SIG-M5 (cell line): ENCODE measurements around the gene TBC1D14.
"Not testable (repeated sequence)": the region's sequence is repeated elsewhere in the genome, so short reads cannot be mapped to it uniquely, and the experiment has no call there.

Source experiments
- DNase-seq: peaks from one replicate; lab custom pipeline; 2025; lab: John Stamatoyannopoulos, UW

The TBC1D14 gene

DNA sequence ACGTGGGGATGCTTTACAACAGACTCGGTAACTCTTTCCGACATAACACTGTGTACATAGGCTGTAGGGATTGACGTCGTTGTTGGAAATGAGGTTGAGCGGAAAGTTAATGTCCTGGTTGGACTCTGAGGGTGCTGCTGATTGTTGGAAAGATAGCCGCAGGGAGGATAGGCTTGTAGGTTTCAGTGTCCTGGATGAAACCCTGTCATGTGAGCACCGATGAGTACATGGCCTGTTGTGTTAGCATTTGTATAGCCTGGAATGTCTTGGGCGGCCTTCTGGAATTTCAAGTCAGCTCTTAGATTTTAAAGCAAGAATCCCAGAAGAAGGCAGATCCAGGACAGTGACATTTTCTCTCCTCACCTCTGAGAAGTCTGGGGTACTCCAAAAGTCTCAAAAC is 63.3 kb downstream of the TBC1D14 start:
- DNase-seq, result no peak

DNA sequence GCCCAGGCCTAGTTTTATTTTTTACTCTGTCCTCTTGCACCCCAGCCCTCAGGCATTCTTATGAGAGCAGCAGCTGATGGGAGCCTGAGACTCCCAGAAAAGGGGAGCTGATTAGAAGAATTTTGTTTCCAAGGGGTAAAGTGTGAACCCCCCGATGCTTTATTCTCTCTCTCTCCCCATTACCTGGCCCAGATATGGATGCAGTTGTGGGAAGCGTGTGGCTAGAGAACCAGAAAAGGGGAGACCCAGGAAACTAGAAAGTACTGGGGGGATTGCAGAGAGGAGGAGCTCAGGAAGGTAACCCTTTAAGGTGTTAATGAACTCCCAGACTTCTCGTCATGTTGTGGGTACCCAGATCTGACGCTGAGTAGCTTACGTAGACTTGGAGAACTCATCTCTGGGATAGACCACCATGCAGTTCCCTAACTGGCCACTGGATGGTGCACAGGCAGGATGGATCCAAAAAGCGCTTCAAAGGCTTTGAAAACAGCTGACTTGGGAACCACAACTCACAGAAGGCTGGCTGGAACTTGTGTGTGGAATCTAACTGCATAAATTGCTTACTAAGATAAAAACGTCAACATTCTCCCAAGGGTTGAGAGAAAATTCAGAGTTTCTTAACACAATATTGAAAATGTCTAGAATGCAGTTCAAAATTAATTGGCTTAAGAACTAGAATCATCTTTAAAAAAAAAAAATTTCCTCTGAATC is 64.7 kb downstream of the TBC1D14 start:
- no peak for DNase-seq

DNA sequence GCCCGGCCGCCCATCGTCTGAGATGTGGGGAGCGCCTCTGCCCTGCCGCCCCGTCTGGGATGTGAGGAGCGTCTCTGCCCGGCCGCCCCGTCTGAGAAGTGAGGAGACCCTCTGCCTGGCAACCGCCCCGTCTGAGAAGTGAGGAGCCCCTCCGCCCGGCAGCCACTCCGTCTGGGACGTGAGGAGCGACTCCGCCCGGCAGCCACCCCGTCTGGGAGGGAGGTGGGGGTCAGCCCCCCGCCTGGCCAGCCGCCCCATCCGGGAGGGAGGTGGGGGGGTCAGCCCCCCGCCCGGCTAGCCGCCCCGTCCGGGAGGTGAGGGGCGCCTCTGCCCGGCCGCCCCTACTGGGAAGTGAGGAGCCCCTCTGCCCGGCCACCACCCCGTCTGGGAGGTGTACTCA is 68.2 kb downstream of the TBC1D14 start:
- DNase-seq, result not testable (repeated sequence)

DNA sequence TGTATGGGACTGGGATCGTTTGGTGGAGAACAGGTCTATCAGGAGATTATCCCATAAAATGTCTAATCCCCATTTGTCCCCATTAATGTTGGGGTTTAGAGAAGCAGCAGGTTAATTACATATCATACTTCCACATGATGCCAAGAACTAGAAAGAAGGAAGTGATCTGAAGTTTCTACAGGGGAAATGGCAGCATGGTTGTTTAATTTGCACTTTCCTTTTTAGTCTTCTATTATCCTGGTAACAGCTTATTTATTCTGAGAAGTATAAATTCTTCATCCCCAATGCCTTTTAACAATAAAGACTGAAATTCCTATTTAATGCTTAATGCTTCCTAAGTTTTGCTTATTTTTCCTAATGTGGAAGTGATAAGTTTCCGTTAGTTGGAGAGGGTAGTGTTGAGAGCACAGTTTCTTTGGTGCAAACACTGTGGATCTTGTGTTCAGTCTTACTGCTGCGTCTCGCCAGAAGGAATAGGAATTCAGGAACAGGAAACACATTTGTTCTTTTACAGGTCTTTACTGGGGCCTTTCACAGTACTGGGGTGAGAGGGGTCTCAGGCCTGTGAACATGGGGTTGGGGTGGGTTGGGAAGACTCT is 74.0 kb downstream of the TBC1D14 start:
- DNase-seq, result no peak

DNA sequence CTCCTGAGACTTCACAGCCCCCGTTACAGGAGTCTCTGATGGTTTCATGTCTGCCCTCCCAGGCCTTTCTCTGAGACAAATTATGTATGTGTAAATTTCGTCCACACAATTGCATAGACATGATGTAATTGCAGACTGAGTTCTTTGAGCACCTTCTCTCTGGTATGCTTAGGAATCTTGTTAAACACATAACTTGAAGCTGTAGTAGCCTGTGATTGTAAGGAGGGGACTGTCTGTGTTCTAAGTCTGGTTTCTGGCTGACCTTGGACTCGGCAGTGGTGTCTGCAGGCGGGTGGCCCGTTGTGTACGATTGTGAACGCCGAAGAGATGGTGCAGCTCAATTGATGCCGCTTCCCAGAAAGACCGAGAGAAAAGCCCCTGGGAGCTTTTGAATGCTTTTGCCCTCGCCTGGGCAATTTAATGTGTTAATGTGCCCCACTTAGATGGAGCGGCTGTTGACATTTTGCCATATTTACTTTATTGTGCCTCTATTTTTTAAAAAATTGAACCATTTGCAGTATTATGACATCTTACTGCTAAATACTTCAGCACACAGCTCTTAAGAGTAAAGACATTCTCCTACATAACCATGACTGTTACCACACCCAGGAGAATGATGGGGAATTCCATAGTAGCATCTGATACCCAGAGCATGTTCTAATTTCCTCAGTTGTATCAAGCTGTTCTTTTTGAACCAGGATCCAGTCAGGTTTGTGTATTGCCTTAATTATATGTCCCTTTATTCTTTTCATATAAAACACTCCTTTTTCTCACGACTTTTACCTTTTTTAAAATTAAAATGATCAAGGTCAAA is 75.2 kb downstream of the TBC1D14 start:
- no peak for DNase-seq

DNA sequence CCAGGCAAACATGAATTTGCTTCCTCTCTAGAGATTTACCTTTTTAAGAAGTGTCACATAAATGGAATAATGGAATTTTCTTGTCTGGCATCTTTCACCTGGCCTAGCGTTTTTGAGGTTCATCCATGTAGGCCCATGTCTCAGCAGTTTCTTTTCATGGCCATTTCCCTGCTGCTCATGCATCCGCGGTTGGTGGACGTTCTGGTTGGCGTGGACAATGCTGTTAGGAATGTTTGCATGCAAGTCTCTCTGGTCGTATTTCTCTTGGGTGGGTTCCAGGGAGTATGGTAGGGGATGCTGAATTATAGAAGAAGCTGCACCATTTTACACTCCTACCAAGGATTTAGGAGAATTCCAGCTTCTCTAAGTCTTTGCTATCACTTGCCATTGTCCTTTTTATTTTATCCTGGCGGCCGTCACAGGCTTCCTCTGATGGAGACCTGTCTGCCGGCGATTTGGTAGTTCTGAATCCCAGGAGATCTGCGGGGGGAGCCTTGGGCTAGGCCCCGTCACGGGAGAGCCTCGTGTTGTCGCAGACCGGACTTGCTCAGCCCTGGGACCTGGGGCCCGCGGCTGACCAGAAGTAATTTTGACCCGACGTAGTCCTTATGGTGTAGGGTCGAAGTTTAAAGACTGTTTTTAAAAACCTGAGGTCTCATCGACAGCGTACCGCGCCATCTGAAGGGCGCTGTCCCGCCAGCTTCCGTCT is 76.6 kb downstream of the TBC1D14 start:
- no peak for DNase-seq

DNA sequence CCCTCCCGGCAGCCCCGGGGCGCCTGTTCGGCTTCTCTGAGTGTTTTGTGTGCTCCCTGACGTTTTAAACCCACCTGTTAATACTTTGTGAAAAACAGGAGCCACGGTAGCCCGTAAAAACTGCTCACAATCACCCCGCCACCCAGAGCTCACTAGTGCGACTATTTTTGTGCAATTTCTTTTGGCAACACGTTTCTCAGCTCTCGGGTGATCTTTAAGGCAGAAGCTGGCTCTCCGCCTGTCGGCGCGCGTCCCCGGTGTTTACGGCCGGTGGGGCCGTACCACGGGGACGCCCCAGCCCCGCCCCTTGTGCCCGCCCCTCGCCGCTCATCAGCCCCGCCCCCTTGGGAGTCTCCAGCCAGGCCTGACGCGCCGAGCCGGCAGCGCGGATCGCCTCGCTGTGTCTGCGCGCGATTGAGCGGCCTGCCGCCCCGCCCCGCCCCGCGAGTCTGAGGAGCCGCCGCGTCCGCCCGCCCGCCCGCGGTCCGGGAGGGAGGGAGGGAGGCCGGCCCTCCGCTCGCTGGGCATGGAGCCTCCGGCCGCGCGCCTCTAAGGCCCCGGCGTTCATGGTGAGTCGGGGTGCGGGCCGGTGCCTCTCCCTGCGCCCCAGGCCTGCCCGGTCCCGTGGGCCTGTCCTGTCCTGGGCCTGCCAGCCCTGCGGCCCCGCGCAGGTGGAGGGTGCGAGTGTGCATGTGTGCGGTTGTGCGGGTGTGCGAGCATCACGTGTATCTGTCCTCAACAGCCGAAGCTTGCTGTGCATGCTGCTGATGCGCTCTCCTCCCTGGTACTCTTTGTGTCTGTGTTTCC is 77.4 kb downstream of the TBC1D14 start:
- DNase-seq, result peak; percentile 30

DNA sequence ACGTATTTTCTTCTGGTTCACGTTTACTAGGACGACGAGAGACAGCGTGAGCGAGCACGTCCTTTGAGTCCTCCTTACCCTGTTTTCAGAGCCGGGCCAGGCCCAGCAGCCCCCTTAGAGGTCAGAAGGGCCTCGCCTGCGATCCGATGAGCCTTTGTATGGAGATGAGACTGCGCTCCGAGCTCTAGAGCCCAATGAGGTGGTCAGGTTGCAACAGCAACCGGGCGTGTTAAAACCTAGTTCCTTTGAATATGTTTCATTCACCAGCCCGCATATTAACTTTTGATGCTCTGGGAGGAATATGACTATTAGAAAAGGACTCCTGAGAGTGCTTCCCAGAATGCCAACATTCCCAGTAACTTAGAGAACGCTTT is 77.9 kb downstream of the TBC1D14 start:
- DNase-seq, result no peak

DNA sequence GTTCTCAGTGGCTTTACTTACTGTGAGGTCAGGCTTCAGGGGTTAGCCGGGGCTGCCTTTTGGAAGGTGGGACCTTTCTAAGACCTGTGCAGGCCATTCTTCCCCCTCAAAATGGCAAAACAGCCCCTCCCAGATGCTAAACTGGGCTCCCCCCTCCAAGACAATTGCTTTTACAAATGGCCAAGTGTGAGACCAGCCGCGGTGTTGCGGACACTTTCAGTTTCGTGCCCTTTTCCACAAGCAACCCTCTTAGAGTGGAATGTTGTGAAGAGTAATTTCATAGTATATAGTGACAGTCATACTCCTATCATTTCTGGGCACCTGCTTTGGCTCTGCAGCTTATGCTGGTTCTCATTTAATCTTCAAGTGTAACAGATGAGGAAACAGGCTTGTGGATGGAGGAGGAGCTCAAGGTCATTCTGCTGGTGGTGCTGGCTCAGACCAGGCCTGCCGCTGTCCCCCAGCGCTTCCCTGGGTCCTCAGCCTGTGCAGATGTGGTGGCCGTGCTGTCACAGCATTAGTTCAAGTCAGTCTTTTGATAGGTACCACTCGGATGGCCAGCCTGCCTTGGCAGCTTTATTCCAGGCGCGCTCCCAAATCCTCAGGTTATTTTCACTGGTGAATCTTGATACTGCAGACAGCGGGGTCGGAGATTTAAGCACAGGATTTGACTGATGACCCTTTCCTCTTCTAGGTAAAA is 78.5 kb downstream of the TBC1D14 start:
- DNase-seq, result no peak

DNA sequence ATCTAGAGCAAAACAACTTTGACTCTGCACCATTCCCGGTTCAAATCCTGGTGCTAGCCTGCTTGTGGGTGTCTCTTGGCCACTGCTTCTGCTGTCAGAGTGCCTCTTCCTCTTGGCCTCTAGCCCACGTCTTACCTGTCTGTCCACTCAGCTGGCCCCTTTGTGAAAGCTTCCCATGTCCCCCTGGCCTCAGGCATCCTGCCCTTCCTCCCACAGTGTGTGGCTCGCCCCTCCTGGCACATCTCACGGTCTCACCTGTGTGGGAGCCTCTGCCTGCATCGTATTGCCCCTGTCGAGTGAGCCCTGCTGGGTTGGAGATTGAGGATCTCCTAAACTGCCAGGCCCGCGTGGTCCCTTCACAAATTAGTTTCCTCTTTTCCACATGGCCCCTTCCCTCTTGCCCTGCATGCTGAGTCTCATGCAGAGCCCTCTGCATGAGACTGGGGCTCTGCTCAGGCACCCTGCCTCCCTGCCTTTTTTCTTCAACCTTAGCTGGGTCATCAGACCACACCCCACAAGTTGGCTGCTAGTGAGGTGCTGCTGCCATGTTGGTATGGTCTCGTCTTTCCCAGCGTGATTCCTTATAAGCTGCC is 79.8 kb downstream of the TBC1D14 start:
- no peak for DNase-seq

DNA sequence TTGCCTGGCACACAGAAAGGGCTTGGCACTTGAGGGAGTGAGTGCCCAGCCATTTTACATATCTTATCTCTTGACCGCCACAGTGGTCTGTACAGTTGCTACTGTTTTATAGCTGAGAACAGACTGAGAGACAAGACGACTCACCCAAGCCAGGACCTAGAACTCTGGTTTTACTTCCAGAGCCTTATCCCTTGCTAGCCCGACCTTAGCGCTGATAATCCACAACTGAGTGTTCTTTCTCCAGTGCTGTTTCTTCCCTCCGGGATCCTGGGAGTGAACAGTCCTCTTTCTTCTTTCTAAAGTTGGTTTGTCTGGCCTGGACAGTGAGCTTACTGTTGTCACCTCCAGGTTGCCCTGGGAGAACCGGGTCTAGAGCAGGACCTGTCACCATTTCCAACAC is 81.0 kb downstream of the TBC1D14 start:
- DNase-seq, result no peak

DNA sequence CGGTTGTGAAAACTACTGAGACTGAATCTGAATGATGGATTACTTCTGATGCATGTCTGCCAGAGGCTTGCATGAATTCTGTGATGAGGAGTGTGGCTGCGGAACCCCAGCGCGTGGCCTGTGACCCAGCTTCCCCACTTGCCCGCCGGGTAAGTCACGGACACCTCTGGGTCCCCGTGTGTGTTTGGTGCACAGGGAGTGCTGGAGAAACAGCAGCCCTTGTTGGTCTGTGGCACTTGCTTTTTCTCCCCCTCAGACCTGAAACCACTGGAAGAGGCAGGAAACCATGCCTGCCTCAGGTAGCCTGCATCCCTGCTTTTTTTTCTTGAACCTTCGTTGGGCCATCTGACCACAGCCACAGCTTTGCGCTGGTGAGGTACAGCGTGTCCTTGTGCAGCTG is 81.6 kb downstream of the TBC1D14 start:
- no peak for DNase-seq

DNA sequence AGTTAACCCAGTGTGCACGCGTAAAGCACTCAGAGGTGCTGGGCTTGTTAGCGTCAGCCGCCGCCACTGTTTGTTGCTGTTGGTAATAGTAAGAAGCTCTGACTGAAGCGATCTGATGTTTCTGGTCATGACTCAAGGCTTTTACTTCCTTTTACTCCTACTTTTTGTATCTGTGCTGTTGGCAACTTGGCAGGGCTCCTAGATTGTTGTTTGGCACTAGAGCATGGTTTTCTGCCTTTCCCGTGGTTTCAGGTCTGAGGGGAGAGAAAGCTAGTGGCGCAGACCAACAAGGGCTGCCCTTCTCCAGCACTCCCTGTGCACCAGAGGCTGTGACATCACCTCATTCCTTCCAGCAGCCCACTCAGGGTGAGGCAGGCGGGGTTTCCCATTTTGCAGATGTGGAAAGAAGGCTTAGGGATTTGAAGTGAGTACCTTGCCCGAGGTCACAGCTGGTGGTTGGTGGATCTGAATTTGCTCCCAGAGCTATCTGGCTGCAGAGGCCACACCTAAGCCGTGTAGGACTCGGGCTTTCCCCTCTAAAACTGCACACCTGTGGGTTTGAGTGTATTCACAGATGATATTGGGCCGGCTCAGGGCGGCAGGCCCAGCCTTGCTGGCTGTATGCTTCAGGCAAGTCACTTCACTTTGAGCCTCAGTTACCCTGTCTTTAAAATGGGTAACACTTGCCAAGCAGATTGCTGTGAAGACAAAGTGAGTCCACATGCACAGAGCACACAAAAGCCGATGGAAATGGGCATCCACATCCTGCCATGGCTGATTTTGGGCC is 82.3 kb downstream of the TBC1D14 start:
- no peak for DNase-seq

DNA sequence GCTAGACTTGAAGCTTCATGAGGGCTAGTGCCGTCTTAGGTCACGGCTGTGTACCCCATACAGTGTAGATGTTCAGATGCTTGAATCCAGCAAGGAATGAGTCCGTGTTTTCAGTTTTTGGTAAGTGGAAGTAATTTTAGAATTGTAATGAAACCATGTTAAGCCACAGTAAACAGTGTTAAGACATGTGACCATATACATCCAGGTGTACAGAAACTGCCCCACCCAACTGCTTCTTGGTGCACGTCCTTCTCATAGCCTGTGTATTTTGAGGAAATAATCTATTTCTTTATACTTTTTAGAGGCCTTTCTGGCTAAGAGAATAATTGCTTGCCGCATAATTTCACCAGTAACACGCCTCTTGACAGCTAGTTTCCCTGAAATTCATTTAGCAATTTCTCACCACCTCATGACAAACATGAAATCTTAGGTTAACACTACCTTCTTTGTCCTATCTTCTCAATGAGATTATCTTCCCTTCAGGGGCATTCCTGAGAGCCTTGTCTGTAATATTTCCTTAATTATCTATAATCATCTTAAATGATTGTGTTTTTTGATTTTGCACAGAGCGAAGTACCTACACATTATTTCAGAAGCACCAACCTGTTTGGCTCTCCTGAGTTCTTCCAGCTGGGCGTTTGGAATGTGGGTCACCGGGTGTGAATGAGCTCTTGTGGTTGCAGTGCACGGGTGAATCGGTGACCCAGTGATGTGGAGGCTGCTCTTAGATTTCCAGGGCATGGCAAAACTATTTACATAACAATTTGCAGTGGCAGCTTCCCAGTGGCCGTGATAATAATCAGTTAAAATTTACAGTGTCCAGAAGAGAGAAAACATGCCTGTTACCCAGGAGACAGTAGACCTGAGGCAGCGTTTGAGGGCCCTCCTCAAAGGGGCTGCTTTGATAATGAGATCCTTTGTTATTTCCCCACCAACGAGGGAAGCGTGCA is 83.4 kb downstream of the TBC1D14 start:
- DNase-seq, result no peak

DNA sequence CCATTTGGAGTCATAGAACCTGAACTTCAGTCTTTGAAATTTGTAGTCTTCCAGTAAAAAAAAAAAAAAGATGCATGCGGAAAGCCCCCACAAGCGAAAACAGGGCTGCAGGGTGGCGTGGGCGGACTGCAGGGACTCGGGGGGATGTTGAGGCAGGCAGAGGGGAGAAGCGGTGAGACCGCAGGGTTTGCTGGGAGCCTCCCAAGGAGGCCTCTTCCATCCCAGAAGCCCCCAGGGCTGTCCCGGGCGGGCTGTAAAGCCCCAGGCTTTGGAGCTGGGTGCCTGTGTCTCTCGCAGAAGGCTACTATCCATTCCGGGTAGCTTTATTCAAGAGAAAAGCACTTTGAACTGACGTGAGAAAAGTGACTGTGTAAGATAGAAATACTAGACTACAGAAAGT is 86.9 kb downstream of the TBC1D14 start:
- no peak for DNase-seq

DNA sequence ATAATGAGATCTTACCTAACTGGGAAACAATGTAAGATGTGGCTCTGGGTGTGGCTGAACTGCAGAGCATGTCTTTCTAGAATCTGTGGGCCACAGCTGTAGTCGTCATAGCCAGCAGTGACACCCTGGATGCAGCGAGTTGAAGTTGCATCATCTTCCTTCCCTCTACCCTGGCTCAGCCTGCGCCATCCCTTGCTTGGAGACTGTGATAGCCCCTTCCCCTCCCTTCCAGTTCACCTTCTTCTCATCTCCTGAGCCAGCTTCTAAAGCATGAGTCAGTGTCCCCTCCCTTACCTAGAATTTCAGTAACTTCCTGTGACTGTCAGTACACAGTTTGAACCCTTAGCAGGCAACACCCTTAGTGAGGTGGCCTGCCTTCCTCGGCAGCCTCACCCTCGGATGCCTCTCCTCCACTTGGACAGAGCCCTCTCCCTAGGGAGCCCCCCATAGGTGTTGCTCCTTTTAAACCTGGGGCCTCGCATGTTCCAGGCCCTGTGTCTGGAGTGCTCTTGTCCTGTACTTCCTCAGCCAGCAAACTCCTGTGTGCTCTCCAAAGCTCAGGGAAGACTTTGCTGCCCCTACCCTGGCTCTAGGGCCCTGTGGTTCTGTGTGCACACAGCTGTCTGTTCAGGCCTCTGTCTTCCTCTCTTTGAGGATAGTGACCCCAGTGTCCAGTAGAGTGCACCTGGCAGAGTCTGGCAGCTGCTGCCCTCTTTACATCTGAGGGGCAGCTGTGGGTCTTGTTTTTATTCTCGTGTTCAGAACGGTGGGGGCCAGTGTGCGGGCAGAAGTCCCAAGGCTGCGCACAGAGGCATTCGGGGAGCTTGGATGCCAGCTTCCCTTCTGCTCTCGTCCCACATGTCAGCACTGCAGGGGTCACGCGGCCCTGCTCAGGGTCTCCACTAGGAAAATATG is 89.8 kb downstream of the TBC1D14 start:
- no peak for DNase-seq

DNA sequence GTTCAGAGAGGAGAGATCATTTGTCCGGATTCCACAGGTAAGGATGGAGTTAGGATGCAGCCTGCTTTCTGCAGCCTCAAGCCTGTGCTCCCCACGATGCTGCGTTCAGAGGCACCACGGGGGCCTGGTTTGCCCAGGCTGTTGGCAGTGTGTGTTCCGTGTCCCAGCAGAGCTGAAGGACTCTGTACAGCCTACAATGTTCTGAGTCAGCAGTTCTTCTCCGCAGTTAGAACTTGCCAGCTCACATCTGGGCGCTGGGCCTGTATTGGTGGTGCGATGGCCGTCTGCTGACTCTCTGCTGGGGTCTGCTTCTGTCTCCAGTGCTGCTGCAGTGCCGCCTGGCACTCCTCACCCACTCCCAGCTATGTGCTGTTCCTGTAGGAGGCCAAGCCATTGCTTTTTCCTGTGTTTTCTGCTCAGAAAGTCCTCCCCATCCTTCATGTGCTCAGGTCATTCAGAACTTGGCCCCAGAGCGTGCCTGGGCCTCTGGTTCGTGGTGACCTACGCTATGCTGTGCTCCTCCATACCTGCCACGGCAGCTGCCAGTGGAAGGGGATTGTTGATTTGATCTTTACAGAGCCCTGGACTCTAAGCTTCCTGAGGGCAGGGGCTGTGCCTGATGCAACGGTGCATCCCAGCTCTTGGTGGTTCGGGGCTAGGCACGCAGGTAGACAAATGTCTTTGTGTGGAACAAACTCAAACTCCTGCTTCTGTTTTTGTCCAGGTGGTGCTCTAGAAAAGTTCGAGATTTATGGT is 91.0 kb downstream of the TBC1D14 start:
- no peak for DNase-seq
